ENCODE results near the gene ZNF407.
A peak's percentile ranks its signal among the peaks of the same experiment; 100 is the strongest.

The ZNF407 gene

GRCh38 chr18:74683573-74683972, 85.9 kb downstream of the ZNF407 start:
- Mint-ChIP-seq H3K36me3 (peaks cover 24% of the 10 kb centered on the region), H3K4me1 (peaks cover 3% of the 10 kb centered on the region), H3K9me3 (no peaks in the 10 kb centered on the region), H3K27me3 (no peaks in the 10 kb centered on the region), H3K27ac (no peak overlapping the region), H3K4me3 (no peak overlapping the region)
- DNase-seq (ENCODE audit: low spot score in 2 of 2) (no peak), ATAC-seq (ENCODE audit: low read depth) (no peak)

GRCh38 chr18:74689251-74689650, 91.6 kb downstream of the ZNF407 start:
- peaks cover 19% of the 10 kb centered on the region for H3K36me3 Mint-ChIP-seq
- no peak overlapping the region for H3K27ac Mint-ChIP-seq
- no peak for DNase-seq (ENCODE audit: low spot score in 2 of 2)
- H3K27me3 Mint-ChIP-seq = no peaks in the 10 kb centered on the region
- no peaks in the 10 kb centered on the region for H3K9me3 Mint-ChIP-seq
- H3K4me1 Mint-ChIP-seq = peaks cover 7% of the 10 kb centered on the region
- no peak for ATAC-seq (ENCODE audit: low read depth)
- H3K4me3 Mint-ChIP-seq = no peak overlapping the region

GRCh38 chr18:74692367-74693013, 94.8 kb downstream of the ZNF407 start:
- no peak for ATAC-seq (ENCODE audit: low read depth)
- H3K27me3 Mint-ChIP-seq = no peaks in the 10 kb centered on the region
- H3K36me3 Mint-ChIP-seq = peaks cover 10% of the 10 kb centered on the region
- no peaks in the 10 kb centered on the region for H3K9me3 Mint-ChIP-seq
- H3K27ac Mint-ChIP-seq = no peak overlapping the region
- no peak for DNase-seq (ENCODE audit: low spot score in 2 of 2)
- peaks cover 11% of the 10 kb centered on the region for H3K4me1 Mint-ChIP-seq
- H3K4me3 Mint-ChIP-seq = no peak overlapping the region

GRCh38 chr18:74694436-74694835, 96.8 kb downstream of the ZNF407 start:
- H3K9me3 Mint-ChIP-seq = no peaks in the 10 kb centered on the region
- H3K36me3 Mint-ChIP-seq = peaks cover 9% of the 10 kb centered on the region
- H3K4me1 Mint-ChIP-seq = peaks cover 11% of the 10 kb centered on the region
- DNase-seq (ENCODE audit: low spot score in 2 of 2) = no peak
- no peaks in the 10 kb centered on the region for H3K27me3 Mint-ChIP-seq
- ATAC-seq (ENCODE audit: low read depth) = no peak
- H3K4me3 Mint-ChIP-seq = no peak overlapping the region
- no peak overlapping the region for H3K27ac Mint-ChIP-seq

- ATAC-seq (ENCODE audit: low read depth) = no peak
- no peak overlapping the region for H3K27ac Mint-ChIP-seq
- H3K36me3 Mint-ChIP-seq = peaks cover 7% of the 10 kb centered on the region
- H3K9me3 Mint-ChIP-seq = no peaks in the 10 kb centered on the region
- H3K4me3 Mint-ChIP-seq = no peak overlapping the region
- no peaks in the 10 kb centered on the region for H3K27me3 Mint-ChIP-seq
- DNase-seq (ENCODE audit: low spot score in 2 of 2) = no peak
- peaks cover 11% of the 10 kb centered on the region for H3K4me1 Mint-ChIP-seq
Observed at GRCh38 chr18:74695170-74695569, 97.5 kb downstream of the ZNF407 start.

GRCh38 chr18:74698881-74699280, 101.2 kb downstream of the ZNF407 start:
- DNase-seq (ENCODE audit: low spot score in 2 of 2) (no peak), ATAC-seq (ENCODE audit: low read depth) (no peak)
- Mint-ChIP-seq H3K9me3 (no peaks in the 10 kb centered on the region), H3K4me3 (no peak overlapping the region), H3K36me3 (peaks cover 8% of the 10 kb centered on the region), H3K4me1 (peaks cover 8% of the 10 kb centered on the region), H3K27me3 (no peaks in the 10 kb centered on the region), H3K27ac (peak overlapping the region; percentile 9)

- H3K27ac Mint-ChIP-seq = peak overlapping the region; percentile 9
- no peak overlapping the region for H3K4me3 Mint-ChIP-seq
- no peak for DNase-seq (ENCODE audit: low spot score in 2 of 2)
- no peaks in the 10 kb centered on the region for H3K9me3 Mint-ChIP-seq
- H3K27me3 Mint-ChIP-seq = no peaks in the 10 kb centered on the region
- H3K4me1 Mint-ChIP-seq = peaks cover 6% of the 10 kb centered on the region
- no peak for ATAC-seq (ENCODE audit: low read depth)
- peaks cover 8% of the 10 kb centered on the region for H3K36me3 Mint-ChIP-seq
Observed at GRCh38 chr18:74699455-74699854, 101.8 kb downstream of the ZNF407 start.

GRCh38 chr18:74702950-74703349, 105.3 kb downstream of the ZNF407 start:
- DNase-seq (ENCODE audit: low spot score in 2 of 2) = no peak
- Mint-ChIP-seq H3K36me3 (peaks cover 5% of the 10 kb centered on the region), H3K4me3 (no peak overlapping the region), H3K9me3 (no peaks in the 10 kb centered on the region), H3K4me1 (peaks cover 6% of the 10 kb centered on the region), H3K27me3 (no peaks in the 10 kb centered on the region), H3K27ac (no peak overlapping the region)
- no peak for ATAC-seq (ENCODE audit: low read depth)

- peaks cover 9% of the 10 kb centered on the region for H3K4me1 Mint-ChIP-seq
- H3K27me3 Mint-ChIP-seq = no peaks in the 10 kb centered on the region
- no peaks in the 10 kb centered on the region for H3K9me3 Mint-ChIP-seq
- no peak overlapping the region for H3K27ac Mint-ChIP-seq
- no peak overlapping the region for H3K4me3 Mint-ChIP-seq
- DNase-seq (ENCODE audit: low spot score in 2 of 2) (no peak), ATAC-seq (ENCODE audit: low read depth) (no peak)
- peaks cover 8% of the 10 kb centered on the region for H3K36me3 Mint-ChIP-seq
Observed at GRCh38 chr18:74708169-74708568, 110.5 kb downstream of the ZNF407 start.

GRCh38 chr18:74709452-74709851, 111.8 kb downstream of the ZNF407 start:
- H3K9me3 Mint-ChIP-seq = no peaks in the 10 kb centered on the region
- DNase-seq (ENCODE audit: low spot score in 2 of 2) (no peak), ATAC-seq (ENCODE audit: low read depth) (no peak)
- no peak overlapping the region for H3K4me3 Mint-ChIP-seq
- H3K27me3 Mint-ChIP-seq = no peaks in the 10 kb centered on the region
- peaks cover 6% of the 10 kb centered on the region for H3K4me1 Mint-ChIP-seq
- H3K36me3 Mint-ChIP-seq = peaks cover 6% of the 10 kb centered on the region
- H3K27ac Mint-ChIP-seq = no peak overlapping the region

- Mint-ChIP-seq H3K27me3 (no peaks in the 10 kb centered on the region), H3K4me1 (peaks cover 4% of the 10 kb centered on the region), H3K27ac (no peak overlapping the region), H3K4me3 (no peak overlapping the region), H3K9me3 (peaks cover under 1% of the 10 kb centered on the region), H3K36me3 (peaks cover 14% of the 10 kb centered on the region)
- DNase-seq (ENCODE audit: low spot score in 2 of 2) (no peak), ATAC-seq (ENCODE audit: low read depth) (no peak)
Observed at GRCh38 chr18:74714120-74714519, 116.5 kb downstream of the ZNF407 start.

GRCh38 chr18:74714791-74715190, 117.1 kb downstream of the ZNF407 start:
- peaks cover 4% of the 10 kb centered on the region for H3K4me1 Mint-ChIP-seq
- no peaks in the 10 kb centered on the region for H3K27me3 Mint-ChIP-seq
- no peak overlapping the region for H3K27ac Mint-ChIP-seq
- H3K4me3 Mint-ChIP-seq = no peak overlapping the region
- peaks cover 17% of the 10 kb centered on the region for H3K36me3 Mint-ChIP-seq
- no peak for DNase-seq (ENCODE audit: low spot score in 2 of 2)
- no peak for ATAC-seq (ENCODE audit: low read depth)
- H3K9me3 Mint-ChIP-seq = peaks cover 2% of the 10 kb centered on the region

GRCh38 chr18:74715306-74715705, 117.6 kb downstream of the ZNF407 start:
- Mint-ChIP-seq H3K4me1 (peaks cover 6% of the 10 kb centered on the region), H3K4me3 (no peak overlapping the region), H3K36me3 (peaks cover 21% of the 10 kb centered on the region), H3K27ac (no peak overlapping the region), H3K9me3 (peaks cover 2% of the 10 kb centered on the region), H3K27me3 (no peaks in the 10 kb centered on the region)
- ATAC-seq (ENCODE audit: low read depth) = no peak
- DNase-seq (ENCODE audit: low spot score in 2 of 2) = no peak

- Mint-ChIP-seq H3K36me3 (peaks cover 22% of the 10 kb centered on the region), H3K9me3 (peaks cover 2% of the 10 kb centered on the region), H3K27me3 (no peaks in the 10 kb centered on the region), H3K27ac (no peak overlapping the region), H3K4me1 (peaks cover 10% of the 10 kb centered on the region), H3K4me3 (no peak overlapping the region)
- ATAC-seq (ENCODE audit: low read depth) = no peak
- no peak for DNase-seq (ENCODE audit: low spot score in 2 of 2)
Observed at GRCh38 chr18:74715865-74716712, 118.4 kb downstream of the ZNF407 start.

Data from memory B cell (primary cell).